HG03039 (cell line): ENCODE measurements around the gene SREBF2.

Experiments
- ATAC-seq: cut with Tn5 transposase; IDR thresholded peaks from one replicate; pipeline ENCODE4 v1.9.1; 2021; ENCODE audit warnings: mild to moderate bottlenecking, moderate library complexity; ENCODE audit not compliant: unreplicated experiment

SREBF2 gene

GRCh38 chr22:41906822-41907221 is 73.9 kb downstream of the SREBF2 start:
- no peak for ATAC-seq

DNA sequence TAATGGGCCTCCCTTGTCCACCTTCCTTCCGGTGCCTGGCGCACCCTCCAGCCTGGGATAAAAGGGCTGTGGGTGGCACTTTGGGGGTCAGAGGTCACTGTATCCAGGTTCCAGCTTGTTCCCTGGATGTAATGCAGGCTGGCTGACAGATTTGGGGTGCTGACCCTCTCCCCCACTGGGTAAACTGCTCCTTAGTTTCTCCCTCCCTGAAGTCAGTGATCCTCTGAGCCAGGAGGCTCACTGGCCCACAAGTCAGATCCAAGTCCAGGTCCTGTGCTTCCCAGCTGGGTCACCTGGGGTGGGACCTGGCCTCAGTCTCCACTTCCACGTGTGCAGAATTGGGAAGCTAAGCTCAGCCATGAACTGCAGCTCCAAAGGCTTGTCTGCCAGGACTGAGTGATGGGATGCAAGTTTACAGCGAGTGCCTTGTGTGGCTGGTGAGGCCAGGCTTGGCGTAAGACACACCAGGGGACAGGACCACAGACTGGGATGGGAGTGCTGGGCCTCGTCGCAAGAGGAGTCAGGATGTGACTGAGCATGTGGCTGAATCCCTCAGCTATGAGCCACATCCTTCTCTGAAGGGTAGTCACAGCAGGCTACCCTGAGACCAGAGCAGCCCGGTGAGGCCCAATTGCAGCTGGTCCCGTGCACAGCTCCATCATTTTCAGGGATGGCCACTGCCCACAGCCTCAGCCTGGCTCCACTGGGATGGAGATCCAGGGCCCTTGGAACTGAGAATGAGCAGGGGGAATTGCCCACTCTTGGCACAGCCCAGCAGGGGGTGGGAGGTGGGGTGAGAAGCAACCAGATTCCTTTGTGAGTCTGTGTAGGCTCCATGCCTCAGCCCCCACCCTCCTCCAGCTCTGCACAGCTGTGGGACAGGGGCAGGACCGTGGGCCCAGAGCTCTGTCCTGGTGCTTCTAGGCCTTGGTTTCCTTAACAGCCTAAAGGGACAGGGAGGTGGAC is 74.8 kb downstream of the SREBF2 start:
- ATAC-seq: no peak

DNA sequence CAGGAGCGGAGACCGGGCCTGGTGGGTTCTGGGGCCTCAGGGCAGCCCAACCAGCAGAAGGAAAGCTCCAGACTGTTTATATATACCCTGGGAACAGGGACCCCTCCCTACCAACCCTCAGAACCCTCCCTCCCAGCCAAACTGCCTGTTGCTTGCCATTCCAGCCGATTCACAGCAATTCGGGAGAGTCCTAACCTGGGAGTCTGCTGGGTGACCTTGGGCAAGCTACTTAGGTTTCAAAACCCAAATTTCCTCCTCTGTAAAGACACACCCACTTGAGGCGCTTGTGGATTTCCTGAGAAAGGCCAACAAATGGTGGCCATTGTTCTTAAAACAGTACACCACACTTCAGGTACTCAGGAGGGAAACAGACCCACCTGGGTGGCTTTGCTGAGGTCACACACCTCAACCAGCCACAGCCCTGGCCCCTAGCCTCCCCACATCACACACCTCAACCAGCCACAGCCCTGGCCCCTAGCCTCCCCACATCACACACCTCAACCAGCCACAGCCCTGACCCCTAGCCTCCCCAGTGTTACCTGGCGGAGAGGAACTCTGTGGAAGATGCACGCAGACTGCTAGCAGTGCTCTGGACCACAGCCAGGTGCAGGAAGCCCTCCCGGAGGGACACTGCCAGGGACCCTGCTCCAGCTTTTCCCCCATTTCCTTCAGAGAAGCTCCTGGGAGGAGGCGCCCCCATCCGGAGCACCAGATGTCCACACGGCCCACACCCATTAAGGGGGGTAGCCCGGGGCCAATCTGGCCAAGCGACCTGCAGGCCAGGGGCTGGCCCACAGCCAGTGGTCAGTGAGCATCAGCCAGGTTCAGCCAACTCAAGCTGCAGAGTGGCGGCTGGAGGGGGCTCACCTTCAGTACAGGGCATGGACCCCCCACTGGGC is 75.8 kb downstream of the SREBF2 start:
- no peak for ATAC-seq

DNA sequence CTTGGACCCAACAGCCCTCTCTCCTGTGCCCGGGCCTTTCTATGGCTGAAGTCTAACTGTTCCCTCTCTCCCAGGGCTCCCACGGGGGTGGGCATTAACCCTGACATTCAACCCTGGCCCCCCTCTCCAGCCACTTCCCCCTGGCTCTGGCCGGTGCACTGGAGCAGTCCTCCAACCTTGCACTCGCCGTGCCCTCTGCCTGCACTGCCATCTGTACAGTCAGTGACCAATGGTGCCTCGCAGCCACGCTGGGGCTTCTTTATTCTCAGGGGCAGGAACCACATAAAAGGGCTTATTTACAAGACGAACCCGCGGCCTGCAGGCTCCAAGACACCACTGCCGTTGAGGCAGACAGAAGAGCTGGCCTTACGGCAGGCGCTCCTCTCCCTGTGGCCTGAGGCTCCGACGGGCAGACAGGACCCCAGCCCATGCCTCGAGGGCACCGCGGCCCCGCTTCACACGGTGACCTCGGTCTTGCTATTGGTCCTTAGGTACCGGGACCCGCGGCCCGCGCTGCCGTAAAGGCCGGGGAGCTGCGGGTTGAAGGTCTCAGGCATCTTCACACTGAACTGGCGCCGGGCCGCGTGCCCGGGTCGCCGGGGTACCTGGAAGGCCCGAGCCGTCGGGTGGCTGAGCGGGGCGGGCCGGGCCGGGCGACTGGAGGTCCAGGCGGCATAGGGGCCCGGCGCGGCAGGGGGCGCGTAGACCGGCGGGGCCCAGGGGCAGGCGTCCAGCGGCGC is 76.6 kb downstream of the SREBF2 start:
- no peak for ATAC-seq

DNA sequence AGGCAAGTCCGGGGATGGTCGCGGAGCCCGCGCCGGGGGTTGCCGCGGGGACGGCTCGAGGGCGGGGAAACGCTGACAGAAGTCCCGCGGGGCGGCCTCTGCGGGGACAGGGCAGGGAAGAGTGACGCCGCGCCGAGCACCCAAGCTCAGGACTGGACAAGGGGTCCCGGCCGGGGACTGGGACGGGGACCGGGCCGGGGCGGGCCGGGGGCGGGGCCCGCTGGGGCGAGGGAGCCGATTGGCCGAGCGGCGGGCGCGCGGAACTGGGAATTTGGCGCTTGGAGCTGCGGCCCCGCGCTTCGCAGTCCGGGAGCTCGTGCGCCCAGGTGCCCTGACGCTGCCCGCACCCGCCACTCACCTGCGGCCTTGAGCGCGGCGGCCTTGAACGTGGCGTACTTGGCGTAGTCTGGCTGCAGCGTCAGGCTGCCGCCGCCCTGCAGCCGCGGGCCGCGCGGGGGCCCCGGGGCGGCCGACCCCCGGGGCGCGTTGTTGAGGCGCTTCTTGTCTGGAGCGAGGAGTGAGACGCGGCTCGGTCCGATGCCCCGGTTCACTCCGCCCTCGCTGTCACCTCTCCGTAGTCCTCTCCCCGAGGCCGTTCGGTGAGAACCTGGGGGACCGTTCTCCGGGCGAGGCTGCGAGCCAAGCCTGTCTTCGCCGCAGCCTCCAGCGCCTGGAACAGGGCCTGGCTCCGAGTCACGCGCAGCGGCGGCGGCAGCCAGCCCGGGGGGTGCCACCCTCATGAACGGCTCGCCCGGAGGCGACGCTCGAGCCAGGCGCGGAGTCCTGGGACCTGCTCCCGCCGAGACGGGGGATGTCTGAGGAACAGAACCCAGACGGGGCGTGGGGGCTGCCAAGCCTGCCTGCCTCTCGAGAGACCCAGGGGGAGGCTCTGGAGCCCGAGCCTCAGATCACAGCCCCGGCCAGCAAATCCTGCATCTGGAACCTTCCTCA is 77.4 kb downstream of the SREBF2 start:
- no peak for ATAC-seq

GRCh38 chr22:41911001-41911611 is 78.2 kb downstream of the SREBF2 start:
- no peak for ATAC-seq

DNA sequence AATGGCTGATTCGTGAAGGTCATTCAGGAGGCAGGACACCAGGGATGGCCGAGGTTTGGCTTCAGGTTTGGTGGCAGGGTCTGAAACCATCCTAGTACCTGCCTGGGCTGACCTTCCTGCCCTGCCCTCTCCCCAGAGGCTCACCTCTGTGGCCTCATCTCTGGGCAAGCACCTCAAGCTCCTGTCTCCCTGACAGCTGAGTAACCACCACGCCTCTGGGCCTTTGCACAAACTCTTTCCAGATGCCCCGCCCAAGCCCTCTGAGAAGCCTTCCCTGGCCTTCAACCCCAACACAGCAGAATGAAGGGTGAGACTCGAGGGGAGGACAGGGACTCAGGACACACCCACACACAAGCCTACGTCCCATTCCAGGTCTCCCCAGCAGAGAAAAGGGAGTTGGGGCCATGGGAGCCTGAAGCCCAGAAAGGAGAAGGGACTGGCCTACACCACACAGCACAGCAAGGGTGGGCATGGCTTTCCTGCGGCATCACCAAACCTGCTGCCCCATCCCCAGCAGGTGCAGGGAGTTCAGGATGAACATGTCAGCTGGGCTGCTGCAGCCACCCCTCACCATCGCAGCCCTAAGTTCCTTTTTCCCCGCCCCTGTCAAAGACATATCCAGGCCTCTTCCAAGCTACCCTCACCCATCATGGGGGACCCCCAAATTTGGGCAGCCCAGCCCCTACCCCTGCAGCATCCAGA is 79.6 kb downstream of the SREBF2 start:
- ATAC-seq: no peak

DNA sequence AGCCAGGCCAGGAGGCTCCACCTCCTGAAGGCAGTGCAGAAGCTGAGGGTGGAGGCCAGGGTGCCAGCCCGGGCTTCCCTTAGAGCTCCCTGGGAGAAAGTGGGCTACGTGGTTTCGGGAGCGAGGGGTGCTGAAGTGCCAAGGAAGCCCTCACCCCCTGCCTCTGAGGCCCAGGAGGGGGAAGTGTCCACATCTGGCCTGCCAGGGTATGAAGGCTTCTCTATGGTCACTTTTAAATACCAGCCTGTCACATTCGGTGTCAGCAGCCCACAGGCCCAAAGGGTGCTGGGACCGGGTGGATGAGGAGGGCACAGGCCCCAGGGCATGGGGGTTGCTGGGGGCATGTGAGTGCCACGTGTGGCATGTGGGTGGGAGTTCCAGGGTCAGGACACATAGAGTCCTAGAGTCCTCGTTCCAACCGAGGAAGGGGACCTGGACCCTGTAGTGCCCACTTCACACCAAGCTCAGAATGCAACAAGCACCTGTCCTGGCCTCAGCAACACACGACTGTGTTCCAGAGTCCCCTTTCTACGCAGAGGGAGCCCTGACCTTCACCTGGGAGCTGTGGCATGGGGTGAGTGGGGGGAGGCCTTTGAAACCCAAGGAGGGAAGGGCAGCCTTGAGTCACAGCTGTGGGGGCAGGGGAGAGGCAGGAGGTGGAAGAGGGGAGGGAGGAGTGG is 80.3 kb downstream of the SREBF2 start:
- ATAC-seq: no peak

- no peak for ATAC-seq
Observed at GRCh38 chr22:41913842-41914534, 81.1 kb downstream of the SREBF2 start.

- no peak for ATAC-seq
Observed at GRCh38 chr22:41914611-41915034, 81.7 kb downstream of the SREBF2 start.

- ATAC-seq: no peak
Observed at GRCh38 chr22:41915035-41915785, 82.3 kb downstream of the SREBF2 start, which contains the start of gene SHISA8. SHISA8 (minus strand) TSS chr22:41915074; CDS start chr22:41914667, 407 bp downstream.

- no peak for ATAC-seq
Observed at GRCh38 chr22:41915786-41916493, 83.0 kb downstream of the SREBF2 start.

- ATAC-seq: no peak
Observed at GRCh38 chr22:41916745-41917358, 83.9 kb downstream of the SREBF2 start.

GRCh38 chr22:41917375-41917902 is 84.5 kb downstream of the SREBF2 start:
- no peak for ATAC-seq
